K562 (cell line): ENCODE measurements around the gene GNAS-AS1. TPM values are rescaled to one million over a fixed set of nuclear protein-coding genes. Genes with fewer than 3 reads are reported as not detected.

Experiments
- GATAD2A ChIP-seq: fragments of 450-650 bp; IDR thresholded peaks from 2 replicates; pipeline ENCODE4 v1.6.1; 2017
- MTF1 ChIP-seq: fragments of 250-450 bp; sonication (Bioruptor Pico); IDR thresholded peaks from 2 replicates; pipeline ENCODE4 v1.9.0; 2021; ENCODE audit warnings: moderate library complexity, mild to moderate bottlenecking, inconsistent platforms, borderline replicate concordance
- SIN3B ChIP-seq: fragments of 450-650 bp; IDR thresholded peaks from 2 replicates; pipeline ENCODE4 v1.6.1; 2017; ENCODE audit warnings: low read depth, mild to moderate bottlenecking, moderate library complexity
- SRSF1 ChIP-seq: fragments of 200-400 bp; formaldehyde crosslinking; IDR thresholded peaks from 2 replicates; pipeline ENCODE4 v1.6.1; 2017; ENCODE audit warnings: mild to moderate bottlenecking, low read depth, low read length, moderate library complexity
- polyA plus RNA-seq, 8 experiments: library from polyadenylated mRNA; depleted of rRNA in 4 of 8; stranded (reverse) in 5 of 8; unstranded in 3 of 8; fragments of >200 nt; fragmentation: Nextera tagmentation in 2 of 8; fragmentation: Illumina TruSeq in 1 of 8; extraction: Ambion mirVana in 2 of 8; extraction: Trizol in 1 of 8; gene quantifications; 2 replicates each; pipeline versions ENCODE4 v1.2.1 to v1.2.3, GENCODE V29; 2011 to 2014; ENCODE audit warnings: inconsistent platforms in 1 of 8, missing spikeins in 1 of 8
- total RNA-seq, 7 experiments: library from RNA; depleted of rRNA in 6 of 7; stranded (reverse); fragments of >200 nt in 6 of 7; fragmentation: Illumina TruSeq in 2 of 7; extraction: Trizol in 2 of 7; gene quantifications; 2 replicates each; pipeline versions ENCODE4 v1.2.1 to v1.2.3, GENCODE V29; 2011 to 2021; ENCODE audit warnings: low replicate concordance in 1 of 7
- TF ChIP-seq, protein P1 (sequence below): sonication (generic); formaldehyde crosslinking; IDR thresholded peaks from 2 replicates; pipeline ENCODE4 v1.8.1; 2023; ENCODE audit warnings: missing genetic modification reagents, mild to moderate bottlenecking, borderline replicate concordance
- TF ChIP-seq, protein P2 (sequence below): IDR thresholded peaks from 3 replicates; pipeline ENCODE4 v1.6.1; 2011; ENCODE audit warnings: borderline replicate concordance, mild to moderate bottlenecking; ENCODE audit not compliant: insufficient read length, insufficient read depth
- TF ChIP-seq, protein P3 (sequence below): fragments of 450-650 bp; IDR thresholded peaks from 2 replicates; pipeline ENCODE4 v1.6.1; 2017; ENCODE audit warnings: antibody characterized with exemption, mild to moderate bottlenecking
- TF ChIP-seq, protein P4 (sequence below): fragments of 450-650 bp; formaldehyde crosslinking; IDR thresholded peaks from 2 replicates; pipeline ENCODE4 v1.4.0; 2020; ENCODE audit warnings: mild to moderate bottlenecking, moderate library complexity

GNAS-AS1 gene
- total and polyA plus RNA-seq, 9 of the 15 experiments (the other 6 are each of a cell fraction or from before 2014, with no cell fraction given): 0.04 to 2.5 (median 0.25) TPM

DNA sequence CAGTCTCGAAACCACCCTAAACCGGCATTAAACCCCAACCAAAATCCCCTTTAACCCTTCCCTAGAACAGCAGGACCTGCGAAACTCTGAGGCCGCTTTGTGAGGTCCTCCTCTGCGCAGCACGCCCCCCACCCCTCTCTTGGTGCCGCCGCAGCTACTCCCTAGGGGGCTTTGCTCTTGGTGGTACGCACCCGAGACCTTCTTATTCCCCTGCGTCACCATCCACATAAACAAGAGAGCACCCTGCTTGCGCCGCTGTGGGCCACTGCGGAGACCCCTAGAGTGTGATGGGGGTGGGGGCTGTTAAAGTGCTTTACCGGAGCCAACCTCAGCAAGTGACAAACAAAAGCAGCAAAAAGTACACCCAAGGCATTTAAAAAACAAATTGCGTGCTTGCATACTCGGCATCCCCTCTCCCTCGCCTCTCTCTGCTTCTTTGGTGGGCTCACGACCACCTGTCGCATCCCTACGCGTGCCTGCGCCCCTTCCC, 1.3 kb upstream of the GNAS-AS1 start (continued):
- TF ChIP-seq, protein P1, sequence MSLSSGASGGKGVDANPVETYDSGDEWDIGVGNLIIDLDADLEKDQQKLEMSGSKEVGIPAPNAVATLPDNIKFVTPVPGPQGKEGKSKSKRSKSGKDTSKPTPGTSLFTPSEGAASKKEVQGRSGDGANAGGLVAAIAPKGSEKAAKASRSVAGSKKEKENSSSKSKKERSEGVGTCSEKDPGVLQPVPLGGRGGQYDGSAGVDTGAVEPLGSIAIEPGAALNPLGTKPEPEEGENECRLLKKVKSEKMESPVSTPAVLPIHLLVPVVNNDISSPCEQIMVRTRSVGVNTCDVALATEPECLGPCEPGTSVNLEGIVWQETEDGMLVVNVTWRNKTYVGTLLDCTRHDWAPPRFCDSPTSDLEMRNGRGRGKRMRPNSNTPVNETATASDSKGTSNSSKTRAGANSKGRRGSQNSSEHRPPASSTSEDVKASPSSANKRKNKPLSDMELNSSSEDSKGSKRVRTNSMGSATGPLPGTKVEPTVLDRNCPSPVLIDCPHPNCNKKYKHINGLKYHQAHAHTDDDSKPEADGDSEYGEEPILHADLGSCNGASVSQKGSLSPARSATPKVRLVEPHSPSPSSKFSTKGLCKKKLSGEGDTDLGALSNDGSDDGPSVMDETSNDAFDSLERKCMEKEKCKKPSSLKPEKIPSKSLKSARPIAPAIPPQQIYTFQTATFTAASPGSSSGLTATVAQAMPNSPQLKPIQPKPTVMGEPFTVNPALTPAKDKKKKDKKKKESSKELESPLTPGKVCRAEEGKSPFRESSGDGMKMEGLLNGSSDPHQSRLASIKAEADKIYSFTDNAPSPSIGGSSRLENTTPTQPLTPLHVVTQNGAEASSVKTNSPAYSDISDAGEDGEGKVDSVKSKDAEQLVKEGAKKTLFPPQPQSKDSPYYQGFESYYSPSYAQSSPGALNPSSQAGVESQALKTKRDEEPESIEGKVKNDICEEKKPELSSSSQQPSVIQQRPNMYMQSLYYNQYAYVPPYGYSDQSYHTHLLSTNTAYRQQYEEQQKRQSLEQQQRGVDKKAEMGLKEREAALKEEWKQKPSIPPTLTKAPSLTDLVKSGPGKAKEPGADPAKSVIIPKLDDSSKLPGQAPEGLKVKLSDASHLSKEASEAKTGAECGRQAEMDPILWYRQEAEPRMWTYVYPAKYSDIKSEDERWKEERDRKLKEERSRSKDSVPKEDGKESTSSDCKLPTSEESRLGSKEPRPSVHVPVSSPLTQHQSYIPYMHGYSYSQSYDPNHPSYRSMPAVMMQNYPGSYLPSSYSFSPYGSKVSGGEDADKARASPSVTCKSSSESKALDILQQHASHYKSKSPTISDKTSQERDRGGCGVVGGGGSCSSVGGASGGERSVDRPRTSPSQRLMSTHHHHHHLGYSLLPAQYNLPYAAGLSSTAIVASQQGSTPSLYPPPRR (CRISPR knock-in tag): no peak
- TF ChIP-seq MTF1 (CRISPR knock-in tag) (no peak), SIN3B (no peak), GATAD2A (no peak), SRSF1 (no peak)
- TF ChIP-seq, protein P2, sequence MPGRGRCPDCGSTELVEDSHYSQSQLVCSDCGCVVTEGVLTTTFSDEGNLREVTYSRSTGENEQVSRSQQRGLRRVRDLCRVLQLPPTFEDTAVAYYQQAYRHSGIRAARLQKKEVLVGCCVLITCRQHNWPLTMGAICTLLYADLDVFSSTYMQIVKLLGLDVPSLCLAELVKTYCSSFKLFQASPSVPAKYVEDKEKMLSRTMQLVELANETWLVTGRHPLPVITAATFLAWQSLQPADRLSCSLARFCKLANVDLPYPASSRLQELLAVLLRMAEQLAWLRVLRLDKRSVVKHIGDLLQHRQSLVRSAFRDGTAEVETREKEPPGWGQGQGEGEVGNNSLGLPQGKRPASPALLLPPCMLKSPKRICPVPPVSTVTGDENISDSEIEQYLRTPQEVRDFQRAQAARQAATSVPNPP: no peak
- TF ChIP-seq, protein P3, sequence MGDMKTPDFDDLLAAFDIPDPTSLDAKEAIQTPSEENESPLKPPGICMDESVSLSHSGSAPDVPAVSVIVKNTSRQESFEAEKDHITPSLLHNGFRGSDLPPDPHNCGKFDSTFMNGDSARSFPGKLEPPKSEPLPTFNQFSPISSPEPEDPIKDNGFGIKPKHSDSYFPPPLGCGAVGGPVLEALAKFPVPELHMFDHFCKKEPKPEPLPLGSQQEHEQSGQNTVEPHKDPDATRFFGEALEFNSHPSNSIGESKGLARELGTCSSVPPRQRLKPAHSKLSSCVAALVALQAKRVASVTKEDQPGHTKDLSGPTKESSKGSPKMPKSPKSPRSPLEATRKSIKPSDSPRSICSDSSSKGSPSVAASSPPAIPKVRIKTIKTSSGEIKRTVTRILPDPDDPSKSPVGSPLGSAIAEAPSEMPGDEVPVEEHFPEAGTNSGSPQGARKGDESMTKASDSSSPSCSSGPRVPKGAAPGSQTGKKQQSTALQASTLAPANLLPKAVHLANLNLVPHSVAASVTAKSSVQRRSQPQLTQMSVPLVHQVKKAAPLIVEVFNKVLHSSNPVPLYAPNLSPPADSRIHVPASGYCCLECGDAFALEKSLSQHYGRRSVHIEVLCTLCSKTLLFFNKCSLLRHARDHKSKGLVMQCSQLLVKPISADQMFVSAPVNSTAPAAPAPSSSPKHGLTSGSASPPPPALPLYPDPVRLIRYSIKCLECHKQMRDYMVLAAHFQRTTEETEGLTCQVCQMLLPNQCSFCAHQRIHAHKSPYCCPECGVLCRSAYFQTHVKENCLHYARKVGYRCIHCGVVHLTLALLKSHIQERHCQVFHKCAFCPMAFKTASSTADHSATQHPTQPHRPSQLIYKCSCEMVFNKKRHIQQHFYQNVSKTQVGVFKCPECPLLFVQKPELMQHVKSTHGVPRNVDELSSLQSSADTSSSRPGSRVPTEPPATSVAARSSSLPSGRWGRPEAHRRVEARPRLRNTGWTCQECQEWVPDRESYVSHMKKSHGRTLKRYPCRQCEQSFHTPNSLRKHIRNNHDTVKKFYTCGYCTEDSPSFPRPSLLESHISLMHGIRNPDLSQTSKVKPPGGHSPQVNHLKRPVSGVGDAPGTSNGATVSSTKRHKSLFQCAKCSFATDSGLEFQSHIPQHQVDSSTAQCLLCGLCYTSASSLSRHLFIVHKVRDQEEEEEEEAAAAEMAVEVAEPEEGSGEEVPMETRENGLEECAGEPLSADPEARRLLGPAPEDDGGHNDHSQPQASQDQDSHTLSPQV: no peak
- TF ChIP-seq, protein P4, sequence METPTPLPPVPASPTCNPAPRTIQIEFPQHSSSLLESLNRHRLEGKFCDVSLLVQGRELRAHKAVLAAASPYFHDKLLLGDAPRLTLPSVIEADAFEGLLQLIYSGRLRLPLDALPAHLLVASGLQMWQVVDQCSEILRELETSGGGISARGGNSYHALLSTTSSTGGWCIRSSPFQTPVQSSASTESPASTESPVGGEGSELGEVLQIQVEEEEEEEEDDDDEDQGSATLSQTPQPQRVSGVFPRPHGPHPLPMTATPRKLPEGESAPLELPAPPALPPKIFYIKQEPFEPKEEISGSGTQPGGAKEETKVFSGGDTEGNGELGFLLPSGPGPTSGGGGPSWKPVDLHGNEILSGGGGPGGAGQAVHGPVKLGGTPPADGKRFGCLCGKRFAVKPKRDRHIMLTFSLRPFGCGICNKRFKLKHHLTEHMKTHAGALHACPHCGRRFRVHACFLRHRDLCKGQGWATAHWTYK (CRISPR knock-in tag): no peak
